B cell (primary cell): ENCODE measurements around the gene TMEM132D. TPM values are rescaled to one million over a fixed set of nuclear protein-coding genes. Genes with fewer than 3 reads are reported as not detected.

Experiments
- ATAC-seq: fragments of 200-7000 bp; cut with Tn5 transposase; one replicate; pipeline ENCODE4 v1.10.0; 2021; ENCODE audit warnings: low read depth, mild to moderate bottlenecking, moderate number of reproducible peaks, moderate library complexity
- CTCF ChIA-PET: fragments of 350-600 bp; sonication (Branson Sonifier 250); formaldehyde crosslinking; loops from one replicate; lab custom pipeline; 2021; ENCODE audit warnings: antibody characterized with exemption, inconsistent platforms; lab: Charles Lee
- POLR2A ChIA-PET: fragments of 350-600 bp; sonication (Branson Sonifier 250); formaldehyde crosslinking; loops from one replicate; lab custom pipeline; 2021; ENCODE audit warnings: antibody characterized with exemption; lab: Charles Lee
- DNase-seq: peaks from one replicate; pipeline ENCODE4 v3.0.0; 2013
- H2AFZ ChIP-seq: 2 replicates; pipeline ENCODE4 v1.6.1; 2012; ENCODE audit warnings: mild to moderate bottlenecking, low read depth, low read length; ENCODE audit not compliant: insufficient read depth, poor library complexity, severe bottlenecking
- H3K27ac ChIP-seq, 2 donors: 1 replicate in 1 of 2; 2 replicates in 1 of 2; pipeline ENCODE4 v1.5.1; 2012 to 2013; ENCODE audit warnings: low read length in 2 of 2, mild to moderate bottlenecking in 2 of 2, moderate library complexity in 1 of 2
- H3K27me3 ChIP-seq, 4 experiments: fragments of 200-600 bp in 1 of 4; sonication (generic) in 1 of 4; replicated peaks in 1 of 4; 1 replicate in 2 of 4; 2 replicates in 2 of 4; pipeline versions ENCODE4 v1.6.1 to v1.7.0; 2013 to 2016; ENCODE audit warnings: low read length in 3 of 4, mild to moderate bottlenecking in 2 of 4, mixed read lengths in 1 of 4, moderate library complexity in 1 of 4; ENCODE audit not compliant: insufficient read depth in 4 of 4, control insufficient read depth in 3 of 4; ENCODE audit errors: control extremely low read depth in 1 of 4
- H3K36me3 ChIP-seq, 2 experiments: replicated peaks in 1 of 2; 1 replicate in 1 of 2; 2 replicates in 1 of 2; pipeline versions ENCODE4 v1.6.1 to v1.7.1; 2013; ENCODE audit warnings: low read length in 1 of 2; ENCODE audit not compliant: insufficient read depth in 2 of 2, control insufficient read depth in 1 of 2; ENCODE audit errors: control extremely low read depth in 1 of 2, extremely low read depth in 1 of 2
- H3K4me1 ChIP-seq, 2 donors: fragments of 200-600 bp in 1 of 2; sonication (generic) in 1 of 2; 1 replicate in 1 of 2; 2 replicates in 1 of 2; pipeline versions ENCODE4 v1.5.1 to v1.6.1; 2013 to 2017; ENCODE audit warnings: low read length in 2 of 2; ENCODE audit not compliant: control insufficient read depth in 2 of 2, insufficient read depth in 2 of 2
- H3K4me2 ChIP-seq: replicated peaks from 2 replicates; pipeline ENCODE3; 2012; ENCODE audit warnings: mild to moderate bottlenecking, low read depth, low read length; ENCODE audit not compliant: poor library complexity, severe bottlenecking
- H3K4me3 ChIP-seq, 5 experiments: fragments of 200-600 bp in 1 of 5; sonication (generic) in 1 of 5; 1 replicate in 3 of 5; 2 replicates in 2 of 5; pipeline versions ENCODE4 v1.5.1 to v1.7.0; 2011 to 2016; ENCODE audit warnings: low read length in 4 of 5, mild to moderate bottlenecking in 4 of 5, low read depth in 2 of 5, control low read depth in 1 of 5, moderate library complexity in 1 of 5; ENCODE audit not compliant: insufficient read depth in 1 of 5; ENCODE audit errors: control extremely low read depth in 1 of 5, extremely low read depth in 1 of 5
- H3K79me2 ChIP-seq: fragments of 200-600 bp; sonication (generic); one replicate; pipeline ENCODE4 v1.6.0; 2016; ENCODE audit warnings: low read length; ENCODE audit not compliant: control insufficient read depth, insufficient read depth
- H3K9ac ChIP-seq: fragments of 200-600 bp; sonication (generic); 2 replicates; pipeline ENCODE4 v1.6.1; 2017; ENCODE audit warnings: mild to moderate bottlenecking, low read length, moderate library complexity
- H3K9me3 ChIP-seq, 3 donors: one replicate each; pipeline versions ENCODE4 v1.6.1 to v1.7.1; 2013; ENCODE audit warnings: low read length in 2 of 3; ENCODE audit not compliant: control insufficient read depth in 2 of 3, insufficient read depth in 1 of 3; ENCODE audit errors: control extremely low read depth in 1 of 3
- H4K20me1 ChIP-seq: 2 replicates; pipeline ENCODE4 v1.6.0; 2012; ENCODE audit warnings: mild to moderate bottlenecking, low read length; ENCODE audit not compliant: insufficient read depth, control insufficient read depth, poor library complexity, severe bottlenecking
- H3K27ac Mint-ChIP-seq: one replicate; pipeline ENCODE4 v1.8.0; 2021; ENCODE audit warnings: mixed read lengths
- H3K27me3 Mint-ChIP-seq: one replicate; pipeline ENCODE4 v1.8.0; 2021; ENCODE audit warnings: mixed read lengths
- H3K4me1 Mint-ChIP-seq: one replicate; pipeline ENCODE4 v1.8.0; 2021; ENCODE audit warnings: mixed read lengths
- H3K4me3 Mint-ChIP-seq: one replicate; pipeline ENCODE4 v1.8.0; 2021; ENCODE audit warnings: mixed read lengths
- H3K9me3 Mint-ChIP-seq: one replicate; pipeline ENCODE4 v1.8.0; 2022; ENCODE audit warnings: mixed read lengths; ENCODE audit not compliant: insufficient read depth
- EZH2 ChIP-seq: IDR thresholded peaks from 2 replicates; pipeline ENCODE4 v1.6.1; 2012; ENCODE audit warnings: borderline replicate concordance, low read depth, mild to moderate bottlenecking, moderate library complexity, low read length; ENCODE audit not compliant: insufficient read depth, poor library complexity, severe bottlenecking
- WGBS: methylation state at CpG from one replicate; pipeline ENCODE4 v1.1.5; 2013; ENCODE audit warnings: missing lambda C conversion rate; ENCODE audit not compliant: insufficient coverage; 5-methylcytosine and 5-hydroxymethylcytosine counted together
- intact Hi-C: fragments of 100-400 bp; cut with micrococcal nuclease; formaldehyde crosslinking; loops from one replicate; pipeline ENCODE4 v1.10.0; 2022
- polyA plus RNA-seq: library from polyadenylated mRNA; depleted of rRNA; stranded (reverse); fragments of >200 nt; gene quantifications from 2 replicates; pipeline ENCODE4 v1.2.3, GENCODE V29; 2012
- total RNA-seq, 2 donors: library from RNA; stranded (reverse); fragments of 120-200 nt in 1 of 2; gene quantifications; 1 replicate in 1 of 2; 2 replicates in 1 of 2; pipeline versions ENCODE4 v1.2.3 to v1.2.4, GENCODE V29; 2013 to 2022
- TF ChIP-seq, protein P1 (sequence below): fragments of 200-600 bp; IDR thresholded peaks from one replicate; pipeline ENCODE4 v1.8.0; 2022; ENCODE audit warnings: antibody characterized with exemption, mild to moderate bottlenecking

TMEM132D gene
- total and polyA plus RNA-seq, 2 donors (not counting 1 experiment from before 2014, with no cell fraction given): not detected

DNA sequence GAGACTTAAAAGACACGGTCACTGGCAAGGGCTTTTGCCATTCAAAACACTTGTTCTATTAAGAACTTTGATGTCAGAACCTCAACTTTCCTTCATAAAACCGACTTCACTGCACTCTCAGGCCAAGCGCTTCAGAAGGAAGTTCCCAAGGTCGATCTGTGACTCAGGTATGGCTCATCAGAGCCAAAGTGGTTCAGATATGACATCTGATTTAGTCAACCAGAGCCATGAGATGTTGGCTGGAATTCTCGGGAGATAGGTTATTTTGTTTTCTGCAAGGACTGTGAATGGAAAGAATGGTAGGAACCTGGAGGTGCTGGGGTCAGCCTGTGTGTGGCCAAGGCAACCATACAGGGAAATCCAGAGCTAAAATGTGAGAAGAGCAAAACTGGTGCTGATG lies 604.9 kb downstream of the TMEM132D start:
- H3K4me3 Mint-ChIP-seq: no peak overlapping the region
- Histone ChIP-seq H4K20me1 (no peaks in the 10 kb centered on the region), H3K27me3 (no peaks in the 10 kb centered on the region), H3K36me3 (no peaks in the 10 kb centered on the region), H3K4me3 (no peak overlapping the region), H3K4me2 (no peak overlapping the region), H3K9me3 (peaks cover 0 to 24% (median 0%) of the 10 kb centered on the region in 3 donors), H3K79me2 (no peaks in the 10 kb centered on the region), H3K9ac (no peak overlapping the region), H2AFZ (no peak overlapping the region), H3K4me1 (no peaks in the 10 kb centered on the region), H3K27ac (no peak overlapping the region)
- WGBS: 83% methylated on average over 5 of the region's 5 CpGs
- ChIA-PET POLR2A (no interaction called here), CTCF (no interaction called here)
- intact Hi-C loops: no loop called here
- no peaks in the 10 kb centered on the region for H3K27me3 Mint-ChIP-seq
- ATAC-seq (no peak), DNase-seq (no peak)
- H3K27ac Mint-ChIP-seq: no peak overlapping the region
- H3K4me1 Mint-ChIP-seq: no peaks in the 10 kb centered on the region
- TF ChIP-seq, protein P1, sequence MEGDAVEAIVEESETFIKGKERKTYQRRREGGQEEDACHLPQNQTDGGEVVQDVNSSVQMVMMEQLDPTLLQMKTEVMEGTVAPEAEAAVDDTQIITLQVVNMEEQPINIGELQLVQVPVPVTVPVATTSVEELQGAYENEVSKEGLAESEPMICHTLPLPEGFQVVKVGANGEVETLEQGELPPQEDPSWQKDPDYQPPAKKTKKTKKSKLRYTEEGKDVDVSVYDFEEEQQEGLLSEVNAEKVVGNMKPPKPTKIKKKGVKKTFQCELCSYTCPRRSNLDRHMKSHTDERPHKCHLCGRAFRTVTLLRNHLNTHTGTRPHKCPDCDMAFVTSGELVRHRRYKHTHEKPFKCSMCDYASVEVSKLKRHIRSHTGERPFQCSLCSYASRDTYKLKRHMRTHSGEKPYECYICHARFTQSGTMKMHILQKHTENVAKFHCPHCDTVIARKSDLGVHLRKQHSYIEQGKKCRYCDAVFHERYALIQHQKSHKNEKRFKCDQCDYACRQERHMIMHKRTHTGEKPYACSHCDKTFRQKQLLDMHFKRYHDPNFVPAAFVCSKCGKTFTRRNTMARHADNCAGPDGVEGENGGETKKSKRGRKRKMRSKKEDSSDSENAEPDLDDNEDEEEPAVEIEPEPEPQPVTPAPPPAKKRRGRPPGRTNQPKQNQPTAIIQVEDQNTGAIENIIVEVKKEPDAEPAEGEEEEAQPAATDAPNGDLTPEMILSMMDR: no peak
- no peak for TF ChIP-seq EZH2
- H3K9me3 Mint-ChIP-seq: peaks cover 6% of the 10 kb centered on the region

DNA sequence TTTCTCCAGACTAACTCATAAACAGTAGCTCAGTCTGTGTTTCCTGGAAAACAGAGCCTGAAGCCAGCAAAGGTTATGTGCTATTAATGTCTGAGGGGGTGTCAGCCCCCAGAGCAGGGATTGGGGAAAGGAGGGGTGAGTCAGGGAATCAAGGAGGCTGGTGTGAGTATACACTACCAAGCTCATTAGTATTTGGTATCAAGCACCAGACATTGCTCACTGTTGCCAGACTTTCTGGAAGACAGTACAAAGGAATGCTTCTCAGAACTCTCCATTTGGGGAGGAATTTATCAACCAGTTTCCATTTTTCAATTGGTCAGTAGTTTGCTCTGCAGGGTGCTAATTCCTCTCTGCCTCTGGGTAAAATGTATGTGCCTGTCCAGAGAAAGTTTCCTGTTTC lies 607.2 kb downstream of the TMEM132D start:
- H3K27me3 ChIP-seq: no peaks in the 10 kb centered on the region
- peaks cover 6% of the 10 kb centered on the region for H3K9me3 Mint-ChIP-seq
- intact Hi-C loops: no loop called here
- H4K20me1 ChIP-seq: no peaks in the 10 kb centered on the region
- ATAC-seq: no peak
- no peak overlapping the region for H3K4me3 Mint-ChIP-seq
- H3K9ac ChIP-seq: no peak overlapping the region
- no peak overlapping the region for H2AFZ ChIP-seq
- H3K4me2 ChIP-seq: no peak overlapping the region
- H3K4me1 ChIP-seq: no peaks in the 10 kb centered on the region
- ChIA-PET CTCF (no interaction called here), POLR2A (no interaction called here)
- TF ChIP-seq, protein P1: no peak
- TF ChIP-seq EZH2: no peak
- H3K4me3 ChIP-seq: no peak overlapping the region
- no peaks in the 10 kb centered on the region for H3K36me3 ChIP-seq
- no peak for DNase-seq
- no peak overlapping the region for H3K27ac Mint-ChIP-seq
- peaks cover 0 to 14% (median 0%) of the 10 kb centered on the region in 3 donors for H3K9me3 ChIP-seq
- H3K27ac ChIP-seq: no peak overlapping the region
- H3K79me2 ChIP-seq: no peaks in the 10 kb centered on the region
- H3K27me3 Mint-ChIP-seq: no peaks in the 10 kb centered on the region
- no peaks in the 10 kb centered on the region for H3K4me1 Mint-ChIP-seq
